Colon (tissue), 2 donors: ENCODE results near the gene ARPC5.
"Not testable (repeated sequence)": the region's sequence is repeated elsewhere in the genome, so short reads cannot be mapped to it uniquely, and the experiment has no call there.

Experiments
- FAIRE-seq: peaks from 2 replicates; lab custom pipeline; 2012; peaks lifted over from hg19 to GRCh38; lab: Jason Lieb, UNC
- donor health status: control.
- donor health status: control.

ARPC5 gene

GRCh38 chr1:183645531-183645930, 9.9 kb upstream of the ARPC5 start:
- FAIRE-seq: no peak

- FAIRE-seq: no peak
Observed at GRCh38 chr1:183642166-183642565, 6.6 kb upstream of the ARPC5 start.

- no peak for FAIRE-seq
Observed at GRCh38 chr1:183640193-183640592, 4.6 kb upstream of the ARPC5 start.

GRCh38 chr1:183638649-183639387, 3.2 kb upstream of the ARPC5 start:
- FAIRE-seq: no peak

GRCh38 chr1:183636783-183637182, 1.2 kb upstream of the ARPC5 start:
- FAIRE-seq: no peak

- FAIRE-seq: no peak
Observed at GRCh38 chr1:183636334-183636682, 725 bp upstream of the ARPC5 start.

GRCh38 chr1:183635099-183635605, 431 bp downstream of the ARPC5 start:
- no peak for FAIRE-seq

- no peak for FAIRE-seq
Observed at GRCh38 chr1:183634429-183635065, 1.0 kb downstream of the ARPC5 start.

- FAIRE-seq: no peak
Observed at GRCh38 chr1:183633676-183634343, 1.8 kb downstream of the ARPC5 start.

GRCh38 chr1:183632964-183633363, 2.6 kb downstream of the ARPC5 start:
- no peak for FAIRE-seq

GRCh38 chr1:183632114-183632513, 3.5 kb downstream of the ARPC5 start:
- FAIRE-seq: no peak

GRCh38 chr1:183630748-183631147, 4.8 kb downstream of the ARPC5 start:
- FAIRE-seq: no peak

- no peak for FAIRE-seq
Observed at GRCh38 chr1:183628537-183628936, 7.0 kb downstream of the ARPC5 start.

- FAIRE-seq: not testable (repeated sequence)
Observed at GRCh38 chr1:183626236-183626635, 9.3 kb downstream of the ARPC5 start.

- FAIRE-seq: no peak
Observed at GRCh38 chr1:183622884-183623785, 12.4 kb downstream of the ARPC5 start.

- FAIRE-seq: no peak
Observed at GRCh38 chr1:183622013-183622412, 13.6 kb downstream of the ARPC5 start.

GRCh38 chr1:183620311-183620710, 15.3 kb downstream of the ARPC5 start:
- FAIRE-seq: no peak

GRCh38 chr1:183619781-183620180, 15.8 kb downstream of the ARPC5 start:
- FAIRE-seq: no peak

GRCh38 chr1:183618202-183618601, 17.4 kb downstream of the ARPC5 start:
- not testable (repeated sequence) for FAIRE-seq

- not testable (repeated sequence) for FAIRE-seq
Observed at GRCh38 chr1:183612975-183613374, 22.6 kb downstream of the ARPC5 start.

GRCh38 chr1:183612407-183612806, 23.2 kb downstream of the ARPC5 start:
- FAIRE-seq: no peak

- FAIRE-seq: no peak
Observed at GRCh38 chr1:183611021-183611420, 24.6 kb downstream of the ARPC5 start.
